CD14-positive monocyte (primary cell): ENCODE data around the gene MYO16. TPM values are rescaled to one million over a fixed set of nuclear protein-coding genes. Genes with fewer than 3 reads are reported as not detected.

Experiments
- DNase-seq, 3 donors: peaks; one replicate each; pipeline ENCODE4 v3.0.0-alpha.2; 2011 to 2022
- H2AFZ ChIP-seq: 2 replicates; pipeline ENCODE4 v1.6.0; 2012; ENCODE audit warnings: mild to moderate bottlenecking, low read depth, low read length, inconsistent platforms; ENCODE audit not compliant: insufficient read depth, poor library complexity, severe bottlenecking
- H3K27ac ChIP-seq, 2 donors: 1 replicate in 1 of 2; 2 replicates in 1 of 2; pipeline ENCODE4 v1.5.1; 2012 to 2013; ENCODE audit warnings: low read length in 2 of 2, control low read depth in 1 of 2, inconsistent platforms in 1 of 2, low read depth in 1 of 2, mild to moderate bottlenecking in 1 of 2
- H3K27me3 ChIP-seq, 2 donors: one replicate each; pipeline versions ENCODE4 v1.6.0 to v1.6.1; 2011 to 2013; ENCODE audit warnings: low read length in 2 of 2; ENCODE audit not compliant: control insufficient read depth in 2 of 2, insufficient read depth in 2 of 2
- H3K36me3 ChIP-seq, 2 donors: replicated peaks in 1 of 2; 1 replicate in 1 of 2; 2 replicates in 1 of 2; pipeline versions ENCODE4 v1.5.1 to v1.6.1; 2012 to 2013; ENCODE audit warnings: low read length in 2 of 2, control low read depth in 1 of 2, inconsistent platforms in 1 of 2, mild to moderate bottlenecking in 1 of 2; ENCODE audit not compliant: insufficient read depth in 2 of 2, control insufficient read depth in 1 of 2
- H3K4me1 ChIP-seq, 2 donors: 1 replicate in 1 of 2; 2 replicates in 1 of 2; pipeline versions ENCODE4 v1.5.1 to v1.6.1; 2012 to 2013; ENCODE audit warnings: low read length in 2 of 2, control low read depth in 1 of 2, inconsistent platforms in 1 of 2, mild to moderate bottlenecking in 1 of 2, moderate library complexity in 1 of 2; ENCODE audit not compliant: insufficient read depth in 2 of 2, control insufficient read depth in 1 of 2
- H3K4me2 ChIP-seq: replicated peaks from 2 replicates; pipeline ENCODE3; 2012; ENCODE audit warnings: low read length, moderate library complexity, mild to moderate bottlenecking; ENCODE audit not compliant: poor library complexity, severe bottlenecking; ENCODE audit errors: extremely low read depth
- H3K4me3 ChIP-seq, 3 experiments: fragments of 200-600 bp in 1 of 3; sonication (generic) in 1 of 3; replicated peaks in 1 of 3; 1 replicate in 2 of 3; 2 replicates in 1 of 3; pipeline ENCODE4 v1.5.1; 2011 to 2013; ENCODE audit warnings: low read length in 3 of 3, mild to moderate bottlenecking in 3 of 3, control low read depth in 2 of 3, low read depth in 2 of 3, inconsistent platforms in 1 of 3, moderate library complexity in 1 of 3
- H3K79me2 ChIP-seq: 2 replicates; pipeline ENCODE4 v1.6.0; 2012; ENCODE audit warnings: mild to moderate bottlenecking, control low read depth, inconsistent platforms, low read length, moderate library complexity; ENCODE audit not compliant: insufficient read depth
- H3K9ac ChIP-seq: 2 replicates; pipeline ENCODE4 v1.6.0; 2017; ENCODE audit warnings: low read length, mild to moderate bottlenecking; ENCODE audit not compliant: insufficient read depth, poor library complexity, severe bottlenecking
- H3K9me3 ChIP-seq, 2 donors: replicated peaks in 1 of 2; 1 replicate in 1 of 2; 2 replicates in 1 of 2; pipeline versions ENCODE4 v1.5.1 to v1.6.1; 2012 to 2013; ENCODE audit warnings: low read length in 2 of 2, control low read depth in 1 of 2; ENCODE audit not compliant: control insufficient read depth in 1 of 2, insufficient read depth in 1 of 2
- H4K20me1 ChIP-seq: 2 replicates; pipeline ENCODE4 v1.6.0; 2012; ENCODE audit warnings: mild to moderate bottlenecking, low read length, control low read depth, moderate library complexity; ENCODE audit not compliant: insufficient read depth
- H3K27ac Mint-ChIP-seq, 7 donors: one replicate each; pipeline ENCODE4 v1.8.0; 2020; ENCODE audit warnings: mild to moderate bottlenecking in 7 of 7, mixed read lengths in 7 of 7, moderate library complexity in 6 of 7, inconsistent platforms in 2 of 7
- H3K27me3 Mint-ChIP-seq, 3 donors: one replicate each; pipeline ENCODE4 v1.8.0; 2021 to 2022; ENCODE audit warnings: low read depth in 3 of 3, mild to moderate bottlenecking in 3 of 3, mixed read lengths in 3 of 3, moderate library complexity in 3 of 3, inconsistent platforms in 1 of 3
- H3K36me3 Mint-ChIP-seq, 2 donors: one replicate each; pipeline ENCODE4 v1.8.0; 2020; ENCODE audit warnings: mixed read lengths in 2 of 2, inconsistent platforms in 1 of 2, mild to moderate bottlenecking in 1 of 2
- H3K4me1 Mint-ChIP-seq: one replicate; pipeline ENCODE4 v1.8.0; 2020; ENCODE audit warnings: mild to moderate bottlenecking, mixed read lengths
- H3K4me3 Mint-ChIP-seq, 2 donors: one replicate each; pipeline ENCODE4 v1.8.0; 2020; ENCODE audit warnings: mild to moderate bottlenecking in 2 of 2, mixed read lengths in 2 of 2, moderate library complexity in 1 of 2
- H3K9me3 Mint-ChIP-seq, 7 donors: one replicate each; pipeline ENCODE4 v1.8.0; 2020 to 2022; ENCODE audit warnings: mixed read lengths in 7 of 7, mild to moderate bottlenecking in 6 of 7, moderate library complexity in 6 of 7, inconsistent platforms in 2 of 7
- WGBS: methylation state at CpG from one replicate; pipeline ENCODE4 v1.1.5; 2013; ENCODE audit warnings: missing lambda C conversion rate; ENCODE audit not compliant: insufficient coverage; 5-methylcytosine and 5-hydroxymethylcytosine counted together
- intact Hi-C, 2 donors: fragments of 100-400 bp; cut with micrococcal nuclease; formaldehyde crosslinking; loops; one replicate each; pipeline versions ENCODE4 v1.15.0 to v1.15.1; 2023
- polyA plus RNA-seq, 3 donors: library from polyadenylated mRNA; depleted of rRNA in 1 of 3; unstranded in 2 of 3; stranded (reverse) in 1 of 3; fragments of 300-500 nt in 2 of 3; fragments of >200 nt in 1 of 3; fragmentation: Illumina TruSeq in 2 of 3; gene quantifications; 1 replicate in 2 of 3; 2 replicates in 1 of 3; pipeline ENCODE4 v1.2.3, GENCODE V29; 2012 to 2021
- TF ChIP-seq, protein P1 (sequence below): fragments of 200-600 bp; IDR thresholded peaks from one replicate; pipeline ENCODE4 v1.8.0; 2022; ENCODE audit warnings: antibody characterized with exemption, mild to moderate bottlenecking

Gene MYO16
- polyA plus RNA-seq, 3 donors: not detected

DNA sequence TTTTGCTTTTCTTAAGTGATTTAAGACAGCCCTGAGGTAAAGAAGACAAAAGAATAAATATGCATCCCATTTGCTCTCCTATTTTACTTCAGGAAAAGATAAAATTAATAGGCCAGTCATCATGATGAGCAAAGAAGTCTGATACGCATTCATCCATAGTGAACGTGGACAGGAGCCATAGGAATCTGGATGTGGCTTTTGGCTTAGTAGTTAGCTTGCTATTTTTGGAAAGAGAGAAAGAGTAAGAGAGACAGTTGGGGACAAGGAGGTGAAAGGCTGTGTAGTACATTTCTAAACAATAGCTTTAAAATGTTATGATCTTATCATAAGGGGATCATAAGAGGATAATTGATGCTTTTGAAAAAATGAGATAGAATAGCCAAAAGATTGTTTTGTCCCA, 611.7 kb downstream of the MYO16 start:
- Mint-ChIP-seq H3K27ac (no peak overlapping the region), H3K4me3 (no peak overlapping the region), H3K27me3 (peaks cover 7 to 12% (median 11%) of the 10 kb centered on the region in 3 donors), H3K4me1 (peaks cover 4% of the 10 kb centered on the region), H3K9me3 (peaks cover 0 to 6% (median 3%) of the 10 kb centered on the region in 7 donors), H3K36me3 (no peaks in the 10 kb centered on the region)
- Histone ChIP-seq H3K36me3 (no peaks in the 10 kb centered on the region), H3K27ac (no peak overlapping the region), H3K79me2 (no peaks in the 10 kb centered on the region), H4K20me1 (no peaks in the 10 kb centered on the region), H3K27me3 (peaks cover 3 to 4% of the 10 kb centered on the region in 2 donors), H3K9ac (no peak overlapping the region), H3K9me3 (no peaks in the 10 kb centered on the region), H2AFZ (no peak overlapping the region), H3K4me3 (no peak overlapping the region), H3K4me1 (no peaks in the 10 kb centered on the region), H3K4me2 (no peak overlapping the region)
- 100% methylated on average over 1 of the region's 2 CpGs for WGBS
- TF ChIP-seq, protein P1, sequence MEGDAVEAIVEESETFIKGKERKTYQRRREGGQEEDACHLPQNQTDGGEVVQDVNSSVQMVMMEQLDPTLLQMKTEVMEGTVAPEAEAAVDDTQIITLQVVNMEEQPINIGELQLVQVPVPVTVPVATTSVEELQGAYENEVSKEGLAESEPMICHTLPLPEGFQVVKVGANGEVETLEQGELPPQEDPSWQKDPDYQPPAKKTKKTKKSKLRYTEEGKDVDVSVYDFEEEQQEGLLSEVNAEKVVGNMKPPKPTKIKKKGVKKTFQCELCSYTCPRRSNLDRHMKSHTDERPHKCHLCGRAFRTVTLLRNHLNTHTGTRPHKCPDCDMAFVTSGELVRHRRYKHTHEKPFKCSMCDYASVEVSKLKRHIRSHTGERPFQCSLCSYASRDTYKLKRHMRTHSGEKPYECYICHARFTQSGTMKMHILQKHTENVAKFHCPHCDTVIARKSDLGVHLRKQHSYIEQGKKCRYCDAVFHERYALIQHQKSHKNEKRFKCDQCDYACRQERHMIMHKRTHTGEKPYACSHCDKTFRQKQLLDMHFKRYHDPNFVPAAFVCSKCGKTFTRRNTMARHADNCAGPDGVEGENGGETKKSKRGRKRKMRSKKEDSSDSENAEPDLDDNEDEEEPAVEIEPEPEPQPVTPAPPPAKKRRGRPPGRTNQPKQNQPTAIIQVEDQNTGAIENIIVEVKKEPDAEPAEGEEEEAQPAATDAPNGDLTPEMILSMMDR: no peak
- no peak for DNase-seq
- intact Hi-C loops: no loop called here

GRCh38 chr13:109243311-109243951, 614.0 kb downstream of the MYO16 start:
- peaks cover 7 to 12% (median 11%) of the 10 kb centered on the region in 3 donors for H3K27me3 Mint-ChIP-seq
- TF ChIP-seq, protein P1: no peak
- H3K9me3 ChIP-seq: no peaks in the 10 kb centered on the region
- DNase-seq: no peak
- H3K36me3 Mint-ChIP-seq: no peaks in the 10 kb centered on the region
- intact Hi-C loops: no loop called here
- no peaks in the 10 kb centered on the region for H3K36me3 ChIP-seq
- peaks cover 3 to 4% of the 10 kb centered on the region in 2 donors for H3K27me3 ChIP-seq
- peaks cover 2 to 10% (median 4%) of the 10 kb centered on the region in 7 donors for H3K9me3 Mint-ChIP-seq
- H3K4me3 Mint-ChIP-seq: no peak overlapping the region
- 21% methylated on average over 8 of the region's 9 CpGs for WGBS
- H2AFZ ChIP-seq: no peak overlapping the region
- no peaks in the 10 kb centered on the region for H3K4me1 ChIP-seq
- no peaks in the 10 kb centered on the region for H3K79me2 ChIP-seq
- no peaks in the 10 kb centered on the region for H4K20me1 ChIP-seq
- H3K27ac Mint-ChIP-seq: no peak overlapping the region
- H3K9ac ChIP-seq: no peak overlapping the region
- no peak overlapping the region for H3K4me3 ChIP-seq
- no peak overlapping the region for H3K4me2 ChIP-seq
- H3K4me1 Mint-ChIP-seq: peaks cover 4% of the 10 kb centered on the region
- H3K27ac ChIP-seq: no peak overlapping the region
